Ureter (tissue), 1 donor: ENCODE results near the gene KCNK3. TPM values are rescaled to one million over a fixed set of nuclear protein-coding genes. Genes with fewer than 3 reads are reported as not detected.
A peak's percentile ranks its signal among the peaks of the same experiment; 100 is the strongest.

Source experiments
- DNase-seq: peaks from one replicate; pipeline ENCODE4 v3.0.0-alpha.2; 2020; ENCODE audit warnings: low spot score
- total RNA-seq: library from RNA; stranded (reverse); gene quantifications from one replicate; pipeline ENCODE4 v1.2.4, GENCODE V29; 2023
- donor health status: DM: yes; HTN: yes; CAD: no.

The KCNK3 gene
- total RNA-seq, 1 donor from 2014 or later: 9.2 TPM

GRCh38 chr2:26712486-26713465, 20.3 kb downstream of the KCNK3 start:
- DNase-seq: no peak

- no peak for DNase-seq
Observed at GRCh38 chr2:26715528-26716270, 23.2 kb downstream of the KCNK3 start.

GRCh38 chr2:26716340-26716739, 23.8 kb downstream of the KCNK3 start:
- DNase-seq: no peak

GRCh38 chr2:26716769-26717168, 24.2 kb downstream of the KCNK3 start:
- DNase-seq: no peak

- no peak for DNase-seq
Observed at GRCh38 chr2:26717362-26717761, 24.8 kb downstream of the KCNK3 start.

- no peak for DNase-seq
Observed at GRCh38 chr2:26718949-26719686, 26.6 kb downstream of the KCNK3 start.

GRCh38 chr2:26720322-26721114, 28.0 kb downstream of the KCNK3 start:
- DNase-seq: peak; percentile 88

- DNase-seq: no peak
Observed at GRCh38 chr2:26721115-26722032, 28.9 kb downstream of the KCNK3 start.

- DNase-seq: no peak
Observed at GRCh38 chr2:26722328-26722727, 29.8 kb downstream of the KCNK3 start.

- no peak for DNase-seq
Observed at GRCh38 chr2:26722911-26723310, 30.4 kb downstream of the KCNK3 start.

- no peak for DNase-seq
Observed at GRCh38 chr2:26723475-26723874, 31.0 kb downstream of the KCNK3 start.

GRCh38 chr2:26723991-26724750, 31.6 kb downstream of the KCNK3 start:
- DNase-seq: peak; percentile 67

GRCh38 chr2:26724784-26725520, 32.4 kb downstream of the KCNK3 start:
- DNase-seq: no peak

- DNase-seq: no peak
Observed at GRCh38 chr2:26725521-26725820, 32.9 kb downstream of the KCNK3 start.

- DNase-seq: no peak
Observed at GRCh38 chr2:26726228-26726627, 33.7 kb downstream of the KCNK3 start.

- DNase-seq: no peak
Observed at GRCh38 chr2:26727641-26728561, 35.4 kb downstream of the KCNK3 start.

GRCh38 chr2:26729311-26729710, 36.8 kb downstream of the KCNK3 start:
- DNase-seq: no peak
